ENCODE data around the gene COL24A1. TPM values are rescaled to one million over a fixed set of nuclear protein-coding genes. Genes with fewer than 3 reads are reported as not detected.

Gene COL24A1
- total RNA-seq, 4 donors from 2014 or later = 1.0 to 2.8 (median 1.9) TPM

DNA sequence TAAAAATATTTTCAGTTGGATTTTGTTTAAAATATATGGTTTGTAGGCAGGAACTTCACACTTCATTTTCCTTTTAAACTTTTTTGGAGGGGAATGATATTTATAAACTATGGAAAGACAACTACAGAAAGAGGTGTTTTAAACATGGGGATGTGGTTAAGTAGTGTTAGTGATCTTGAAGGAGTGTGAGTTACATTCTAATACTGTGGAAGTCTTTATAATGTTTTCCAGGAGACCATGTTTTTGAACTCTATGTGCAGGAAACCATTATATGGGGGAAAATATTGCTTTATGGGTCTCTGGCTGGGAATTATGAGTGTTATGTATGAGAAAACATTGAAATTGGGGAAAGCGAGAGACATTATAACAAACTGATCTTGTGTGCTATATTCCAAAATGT lies 35.8 kb upstream of the COL24A1 start:
- no peak overlapping the region for H3K27ac ChIP-seq
- no peak overlapping the region for H3K4me3 ChIP-seq
- peaks cover 0 to 10% (median 0%) of the 10 kb centered on the region in 4 donors for H3K4me1 ChIP-seq
- 51 to 68% methylated on average over 1 of the region's 1 CpG for WGBS, 2 donors
- TF ChIP-seq POLR2A (IDR thresholded peaks at IDR 0.05) (no peak), EP300 (IDR thresholded peaks at IDR 0.05) (no peak), CTCF (IDR thresholded peaks at IDR 0.05) (no peak)
- no peaks in the 10 kb centered on the region for H3K27me3 ChIP-seq
- DNase-seq (ENCODE audit: low spot score in 2 of 2) = no peak
- no peaks in the 10 kb centered on the region for H3K36me3 ChIP-seq
- H3K9me3 ChIP-seq = no peaks in the 10 kb centered on the region

DNA sequence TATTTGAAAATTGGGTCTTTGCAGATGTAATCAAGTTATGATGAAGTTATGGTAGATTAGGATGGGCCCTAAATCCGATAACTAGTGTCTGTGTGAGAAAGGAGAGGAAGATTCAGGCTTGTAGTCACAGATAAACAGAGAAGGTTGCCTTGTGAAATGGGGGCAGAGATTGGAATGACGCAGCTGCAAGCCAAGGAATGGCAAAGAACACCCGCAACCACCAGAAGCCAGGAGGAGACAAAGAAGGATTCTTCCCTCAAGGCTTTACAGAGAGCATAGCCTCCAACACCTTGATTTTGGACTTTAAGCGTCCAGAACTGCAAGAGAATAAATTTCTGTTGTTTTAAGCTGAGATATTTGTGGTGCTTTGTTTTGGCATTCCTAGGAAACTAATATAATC lies 35.4 kb upstream of the COL24A1 start:
- H3K4me1 ChIP-seq = peaks cover 0 to 5% (median 0%) of the 10 kb centered on the region in 4 donors

DNA sequence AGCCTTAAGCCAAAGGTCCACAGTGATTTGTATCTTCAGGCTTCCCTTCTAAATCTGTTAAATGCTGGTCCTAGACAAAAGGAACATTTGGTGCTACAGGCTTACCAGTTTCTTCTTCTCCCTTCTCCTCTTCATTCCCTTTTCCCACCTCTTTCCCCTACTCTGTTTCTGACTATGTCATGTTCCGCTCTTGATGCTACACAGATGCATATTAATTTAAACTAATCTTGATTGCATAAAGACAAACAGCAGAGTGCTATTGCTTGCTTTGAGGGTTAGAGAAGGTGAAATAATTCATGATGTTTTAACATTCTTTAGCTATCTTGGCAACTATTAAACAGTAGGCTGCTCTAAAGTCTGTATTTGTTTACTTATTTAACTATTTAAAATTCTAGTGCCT lies 34.3 kb upstream of the COL24A1 start:
- Histone ChIP-seq H3K27ac (no peak overlapping the region), H3K27me3 (no peaks in the 10 kb centered on the region), H3K9me3 (no peaks in the 10 kb centered on the region), H3K4me3 (no peak overlapping the region), H3K36me3 (no peaks in the 10 kb centered on the region), H3K4me1 (peaks cover 0 to 5% (median 0%) of the 10 kb centered on the region in 4 donors)
- no peak for DNase-seq (ENCODE audit: low spot score in 2 of 2)
- WGBS, 2 donors = 84 to 92% methylated on average over 1 of the region's 1 CpG
- TF ChIP-seq EP300 (IDR thresholded peaks at IDR 0.05) (no peak), CTCF (IDR thresholded peaks at IDR 0.05) (no peak), POLR2A (IDR thresholded peaks at IDR 0.05) (no peak)

More for the DNA sequence above, 35.4 kb upstream of the COL24A1 start:
- no peak for DNase-seq (ENCODE audit: low spot score in 2 of 2)
- Histone ChIP-seq H3K36me3 (no peaks in the 10 kb centered on the region), H3K9me3 (no peaks in the 10 kb centered on the region), H3K27me3 (no peaks in the 10 kb centered on the region), H3K27ac (no peak overlapping the region), H3K4me3 (no peak overlapping the region)
- TF ChIP-seq EP300 (IDR thresholded peaks at IDR 0.05) (no peak), CTCF (IDR thresholded peaks at IDR 0.05) (no peak), POLR2A (IDR thresholded peaks at IDR 0.05) (no peak)
- WGBS, 2 donors = 72 to 78% methylated on average over 4 of the region's 4 CpGs

GRCh38 chr1:86184426-86184825 lies 27.9 kb upstream of the COL24A1 start:
- no peak for DNase-seq (ENCODE audit: low spot score in 2 of 2)
- no peak overlapping the region for H3K27ac ChIP-seq
- WGBS, 2 donors = 63 to 77% methylated on average over 1 of the region's 1 CpG

DNA sequence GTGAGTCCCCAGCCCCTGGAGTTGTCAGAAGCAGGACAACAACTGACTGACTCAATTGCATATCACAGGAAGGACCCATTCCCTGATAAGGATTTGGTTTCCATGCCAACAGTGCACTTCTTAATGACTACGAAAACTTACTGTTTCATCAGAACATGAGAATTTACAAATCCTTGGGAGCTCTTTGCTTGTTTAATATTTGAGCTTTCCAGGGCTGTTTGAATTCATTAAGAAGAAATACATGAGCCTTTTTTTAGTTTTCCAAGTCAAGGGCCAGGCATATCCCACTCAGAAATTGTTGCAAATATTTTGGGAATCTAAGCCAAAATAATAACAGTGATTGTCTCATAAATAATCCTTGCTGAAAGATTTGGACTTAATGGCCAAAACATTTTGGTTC lies 27.2 kb upstream of the COL24A1 start:
- Histone ChIP-seq H3K36me3 (no peaks in the 10 kb centered on the region), H3K9me3 (peaks cover 0 to 4% (median 0%) of the 10 kb centered on the region in 4 donors), H3K4me3 (no peak overlapping the region), H3K27ac (no peak overlapping the region), H3K27me3 (no peaks in the 10 kb centered on the region), H3K4me1 (peaks cover 0 to 10% (median 0%) of the 10 kb centered on the region in 4 donors)
- no peak for DNase-seq (ENCODE audit: low spot score in 2 of 2)
- WGBS, 2 donors = 21 to 35% methylated on average over 1 of the region's 1 CpG
- TF ChIP-seq CTCF (IDR thresholded peaks at IDR 0.05) (no peak), POLR2A (IDR thresholded peaks at IDR 0.05) (no peak), EP300 (IDR thresholded peaks at IDR 0.05) (no peak)

More at GRCh38 chr1:86184426-86184825, 27.9 kb upstream of the COL24A1 start:
- no peak overlapping the region for H3K4me3 ChIP-seq
- peaks cover 0 to 10% (median 0%) of the 10 kb centered on the region in 4 donors for H3K4me1 ChIP-seq
- no peaks in the 10 kb centered on the region for H3K27me3 ChIP-seq
- no peaks in the 10 kb centered on the region for H3K36me3 ChIP-seq
- TF ChIP-seq EP300 (IDR thresholded peaks at IDR 0.05) = no peak
- no peak for TF ChIP-seq POLR2A (IDR thresholded peaks at IDR 0.05)
- TF ChIP-seq CTCF (IDR thresholded peaks at IDR 0.05) = no peak
- peaks cover 0 to 4% (median 0%) of the 10 kb centered on the region in 4 donors for H3K9me3 ChIP-seq
